ENCODE results near the gene CORO7. TPM values are rescaled to one million over a fixed set of nuclear protein-coding genes. Genes with fewer than 3 reads are reported as not detected.
A peak's percentile ranks its signal among the peaks of the same experiment; 100 is the strongest.

Gene CORO7
- total RNA-seq, 4 donors from 2014 or later = 11.0 to 38.9 (median 17.8) TPM

DNA sequence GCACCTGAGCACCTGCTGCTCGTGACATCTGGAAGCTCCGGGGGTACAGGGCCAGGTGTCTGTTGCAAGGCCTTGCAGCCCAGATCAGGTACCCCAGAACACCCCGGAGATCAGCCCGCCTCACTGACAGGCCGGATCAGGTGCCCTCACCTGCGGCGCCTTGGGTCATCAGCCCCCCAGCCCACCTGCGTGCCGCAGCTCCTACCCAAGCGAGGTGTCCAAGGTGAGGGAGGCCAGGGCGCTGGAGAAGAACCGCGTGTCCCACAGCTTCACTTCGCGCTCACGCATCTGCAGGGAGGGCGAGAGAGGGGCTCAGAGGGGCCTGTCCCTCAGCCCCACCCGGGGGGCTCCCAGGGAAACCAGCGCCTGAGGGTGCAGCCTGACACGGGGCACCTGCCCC, 28.6 kb downstream of the CORO7 start:
- ATAC-seq = no peak
- peaks cover 0 to 75% of the 10 kb centered on the region in 2 donors for H3K36me3 ChIP-seq
- peaks cover 0 to 70% (median 16%) of the 10 kb centered on the region in 3 donors for H3K4me1 ChIP-seq
- no peaks in the 10 kb centered on the region for H3K9me3 ChIP-seq
- no CpG with 5 or more reads among the region's 20 CpGs for WGBS, 2 donors (ENCODE audit: low coverage in 1 of 2)
- TF ChIP-seq CTCF (IDR thresholded peaks at IDR 0.05) (no peak), POLR2AphosphoS5 (IDR thresholded peaks at IDR 0.05) (no peak), EP300 (IDR thresholded peaks at IDR 0.05) (no peak), POLR2A (IDR thresholded peaks at IDR 0.05) (no peak)
- H3K27me3 ChIP-seq = no peaks in the 10 kb centered on the region
- no peak overlapping the region for H3K4me3 ChIP-seq
- H3K27ac ChIP-seq = peak overlapping the region in 3 of 4 donors; percentile 31 to 67 (median 64)

DNA sequence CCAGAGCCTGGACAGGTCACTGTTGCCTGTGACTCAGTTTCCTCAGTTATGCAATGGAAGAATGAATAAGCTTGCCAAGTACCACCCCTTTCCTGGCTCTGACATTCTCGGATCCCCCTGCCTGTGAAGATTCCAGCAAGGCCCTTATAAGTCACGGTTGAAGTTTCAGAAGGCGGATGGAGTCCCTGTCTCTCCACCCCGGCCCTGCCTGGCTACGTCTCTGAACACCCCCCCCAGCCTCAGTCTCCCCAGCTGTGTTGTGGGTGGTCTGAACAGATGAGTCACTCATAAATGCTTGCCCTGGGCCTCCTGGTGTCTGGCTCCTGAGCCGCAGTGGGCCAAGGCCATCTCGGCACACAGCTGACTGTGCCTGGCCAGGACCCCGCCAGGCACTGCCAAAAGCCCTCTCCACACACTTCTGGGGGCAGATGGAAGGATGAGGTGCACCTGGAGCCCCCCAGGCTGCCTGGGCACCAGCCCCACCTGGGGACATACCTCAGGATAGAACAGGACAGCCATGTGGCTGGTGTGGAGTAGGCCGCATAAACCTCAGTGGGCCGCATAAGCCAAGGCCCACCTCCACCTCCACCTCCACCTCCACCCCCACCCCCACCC, 29.3 kb downstream of the CORO7 start:
- WGBS, 2 donors (ENCODE audit: low coverage in 1 of 2) = 60 to 63% methylated on average over 4 to 5 of the region's 10 CpGs
- TF ChIP-seq EP300 (IDR thresholded peaks at IDR 0.05) = no peak
- no peak for TF ChIP-seq POLR2A (IDR thresholded peaks at IDR 0.05)
- TF ChIP-seq CTCF (IDR thresholded peaks at IDR 0.05) = no peak
- no peak for TF ChIP-seq POLR2AphosphoS5 (IDR thresholded peaks at IDR 0.05)
- H3K9me3 ChIP-seq = no peaks in the 10 kb centered on the region
- H3K27me3 ChIP-seq = no peaks in the 10 kb centered on the region
- peaks cover 0 to 83% of the 10 kb centered on the region in 2 donors for H3K36me3 ChIP-seq
- H3K4me3 ChIP-seq = no peak overlapping the region
- peak overlapping the region in 3 of 4 donors; percentile 31 to 67 (median 41) for H3K27ac ChIP-seq
- peak; percentile 8 for ATAC-seq
- H3K4me1 ChIP-seq = peaks cover 0 to 63% (median 11%) of the 10 kb centered on the region in 3 donors

DNA sequence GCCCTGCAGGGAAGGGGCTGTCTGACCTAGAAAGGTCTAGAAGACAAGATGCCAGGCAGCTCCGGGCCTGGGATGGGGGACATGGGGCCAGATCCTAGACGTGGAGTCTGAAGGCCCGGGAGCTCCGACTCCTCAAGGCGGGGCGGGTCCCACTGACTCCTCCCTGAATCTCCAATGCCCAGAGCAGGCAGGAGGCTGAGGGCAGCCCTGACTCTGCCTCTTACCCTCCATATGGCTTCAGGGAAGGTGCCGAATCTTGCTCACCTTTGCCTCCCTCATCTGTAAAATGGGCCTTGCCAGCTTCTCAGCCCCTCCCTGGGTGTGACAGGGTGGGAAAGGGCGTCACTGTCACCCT, 30.0 kb downstream of the CORO7 start:
- Histone ChIP-seq H3K9me3 (no peaks in the 10 kb centered on the region), H3K4me3 (no peak overlapping the region), H3K27me3 (no peaks in the 10 kb centered on the region), H3K27ac (peak overlapping the region in 3 of 4 donors; percentile 26 to 67 (median 41)), H3K36me3 (peaks cover 0 to 89% of the 10 kb centered on the region in 2 donors), H3K4me1 (peaks cover 0 to 59% (median 11%) of the 10 kb centered on the region in 3 donors)
- no peak for TF ChIP-seq POLR2A (IDR thresholded peaks at IDR 0.05)
- TF ChIP-seq EP300 (IDR thresholded peaks at IDR 0.05) = no peak
- TF ChIP-seq POLR2AphosphoS5 (IDR thresholded peaks at IDR 0.05) = no peak
- TF ChIP-seq CTCF (IDR thresholded peaks at IDR 0.05) = no peak
- no CpG with 5 or more reads among the region's 8 CpGs for WGBS, 2 donors (ENCODE audit: low coverage in 1 of 2)
- no peak for ATAC-seq

DNA sequence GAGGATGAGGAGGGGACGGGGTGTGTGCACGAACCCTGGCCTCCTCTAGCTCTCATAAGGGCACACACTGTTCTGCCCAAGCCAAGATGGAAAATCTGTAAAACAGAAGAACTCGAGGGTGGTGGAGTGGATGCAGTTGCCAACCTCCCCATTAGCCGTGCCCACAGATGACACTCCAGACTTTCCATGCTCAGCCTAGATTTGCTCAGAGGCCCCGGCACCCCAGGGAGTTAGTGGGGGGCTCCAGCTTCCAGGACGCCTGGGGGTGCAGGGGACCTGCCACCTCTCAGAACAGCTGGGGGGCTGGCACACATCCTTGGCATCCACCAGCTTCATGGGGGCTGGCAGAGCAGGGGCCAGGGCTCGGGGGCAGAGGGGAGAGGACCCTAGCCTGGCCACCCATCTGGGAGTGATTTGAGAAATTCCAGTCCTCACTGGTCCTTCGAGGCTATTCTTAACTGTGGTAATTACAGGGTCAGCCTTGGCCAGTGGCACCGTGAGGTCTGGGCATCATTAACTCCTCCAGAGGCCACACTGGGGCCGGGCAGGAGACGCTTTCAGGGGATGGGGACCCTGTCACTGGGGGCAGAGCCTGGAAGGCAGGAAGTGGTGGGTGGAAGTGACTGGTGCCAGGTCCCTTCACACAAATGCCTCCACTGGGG, 30.5 kb downstream of the CORO7 start:
- TF ChIP-seq EP300 (IDR thresholded peaks at IDR 0.05) = no peak
- no peak for TF ChIP-seq POLR2AphosphoS5 (IDR thresholded peaks at IDR 0.05)
- no peak for TF ChIP-seq POLR2A (IDR thresholded peaks at IDR 0.05)
- no peak for TF ChIP-seq CTCF (IDR thresholded peaks at IDR 0.05)
- peak overlapping the region in 3 of 4 donors; percentile 26 to 67 (median 41) for H3K27ac ChIP-seq
- peaks cover 0 to 63% (median 11%) of the 10 kb centered on the region in 3 donors for H3K4me1 ChIP-seq
- no peak overlapping the region for H3K4me3 ChIP-seq
- no peaks in the 10 kb centered on the region for H3K9me3 ChIP-seq
- peaks cover 0 to 92% of the 10 kb centered on the region in 2 donors for H3K36me3 ChIP-seq
- no peaks in the 10 kb centered on the region for H3K27me3 ChIP-seq
- 29 to 78% methylated on average over 1 to 3 of the region's 11 CpGs for WGBS, 2 donors (ENCODE audit: low coverage in 1 of 2)
- ATAC-seq = no peak

Measured in gastroesophageal sphincter (tissue), 4 donors.